AG09309 (cell line): Measurements from ENCODE around the gene CPLANE1.

Source experiments
- DNase-seq: peaks from one replicate; pipeline ENCODE4 v3.0.0-alpha.2; 2010; ENCODE audit warnings: low read depth
- H3K4me3 ChIP-seq: 2 replicates; pipeline ENCODE4 v1.5.1; 2011; ENCODE audit warnings: mild to moderate bottlenecking, low read depth, low read length, moderate library complexity; ENCODE audit not compliant: control insufficient read depth
- TF ChIP-seq, protein P1 (sequence below): IDR thresholded peaks from 2 replicates; pipeline ENCODE4 v1.5.1; 2011; ENCODE audit warnings: mild to moderate bottlenecking, low read depth, low read length, inconsistent platforms; ENCODE audit not compliant: insufficient read depth, control insufficient read depth; ENCODE audit errors: missing control alignments

Gene CPLANE1

DNA sequence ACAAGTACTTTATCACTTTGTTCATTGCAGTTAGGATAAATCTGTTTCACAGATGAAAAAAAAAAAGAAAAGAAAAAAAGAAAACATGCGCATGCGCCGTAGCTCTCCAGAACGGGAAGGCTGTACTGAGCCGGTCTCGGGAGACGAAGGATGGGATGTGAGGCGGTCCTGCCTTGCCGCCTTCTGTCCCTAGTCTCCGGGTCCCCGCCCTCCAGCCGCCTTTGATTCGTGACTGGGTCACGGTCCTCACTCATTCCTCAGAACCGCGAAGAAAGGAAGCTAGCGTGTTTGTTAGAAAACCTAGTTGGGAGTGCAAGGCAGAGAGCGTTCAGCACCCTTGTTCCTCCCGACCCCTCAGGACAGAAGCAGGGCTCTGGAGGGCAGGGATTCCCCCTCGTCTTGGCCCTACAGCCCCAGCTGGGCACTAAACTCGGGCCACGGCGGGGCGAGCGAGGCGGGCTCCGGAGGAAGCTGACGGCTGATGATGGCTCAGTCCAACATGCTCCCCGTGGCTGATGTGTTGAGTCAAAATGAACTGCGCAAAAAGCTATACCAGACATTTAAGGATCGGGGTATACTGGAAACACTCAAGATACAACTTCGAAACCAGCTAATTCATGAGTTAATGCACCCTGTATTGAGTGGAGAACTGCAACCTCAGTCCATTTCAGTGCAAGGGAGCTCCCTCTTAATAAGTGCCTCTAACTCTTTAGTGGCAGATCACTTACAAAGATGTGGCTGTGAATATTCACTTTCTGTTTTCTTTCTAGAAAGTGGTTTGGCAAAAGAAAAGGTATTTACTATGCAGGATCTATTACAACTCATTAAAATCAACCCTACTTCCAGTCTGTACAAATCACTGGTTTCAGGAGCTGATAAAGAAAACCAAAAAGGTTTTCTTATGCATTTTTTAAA is 40.0 kb downstream of the CPLANE1 start:
- DNase-seq, result no peak
- TF ChIP-seq, protein P1, sequence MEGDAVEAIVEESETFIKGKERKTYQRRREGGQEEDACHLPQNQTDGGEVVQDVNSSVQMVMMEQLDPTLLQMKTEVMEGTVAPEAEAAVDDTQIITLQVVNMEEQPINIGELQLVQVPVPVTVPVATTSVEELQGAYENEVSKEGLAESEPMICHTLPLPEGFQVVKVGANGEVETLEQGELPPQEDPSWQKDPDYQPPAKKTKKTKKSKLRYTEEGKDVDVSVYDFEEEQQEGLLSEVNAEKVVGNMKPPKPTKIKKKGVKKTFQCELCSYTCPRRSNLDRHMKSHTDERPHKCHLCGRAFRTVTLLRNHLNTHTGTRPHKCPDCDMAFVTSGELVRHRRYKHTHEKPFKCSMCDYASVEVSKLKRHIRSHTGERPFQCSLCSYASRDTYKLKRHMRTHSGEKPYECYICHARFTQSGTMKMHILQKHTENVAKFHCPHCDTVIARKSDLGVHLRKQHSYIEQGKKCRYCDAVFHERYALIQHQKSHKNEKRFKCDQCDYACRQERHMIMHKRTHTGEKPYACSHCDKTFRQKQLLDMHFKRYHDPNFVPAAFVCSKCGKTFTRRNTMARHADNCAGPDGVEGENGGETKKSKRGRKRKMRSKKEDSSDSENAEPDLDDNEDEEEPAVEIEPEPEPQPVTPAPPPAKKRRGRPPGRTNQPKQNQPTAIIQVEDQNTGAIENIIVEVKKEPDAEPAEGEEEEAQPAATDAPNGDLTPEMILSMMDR, result no peak
- H3K4me3 ChIP-seq, result peak overlapping the region; percentile 30

DNA sequence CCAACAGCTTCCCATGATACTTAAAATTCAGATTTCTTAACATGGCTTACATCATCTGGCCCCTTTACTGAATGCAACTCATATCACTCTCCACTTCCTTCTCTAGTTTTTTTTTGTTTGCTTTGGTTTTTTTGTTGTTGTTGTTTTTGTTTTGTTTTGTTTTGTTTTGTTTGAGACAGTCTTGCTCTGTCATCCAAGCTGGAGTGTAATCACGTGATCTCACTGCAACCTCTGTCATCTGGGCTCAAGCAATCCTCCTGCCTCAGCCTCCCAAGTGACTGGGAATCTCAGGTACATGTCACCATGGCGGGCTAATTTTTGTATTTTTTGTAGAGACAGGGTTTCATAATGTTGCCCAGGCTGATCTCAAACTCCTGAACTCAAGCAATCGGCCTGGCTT is 41.4 kb downstream of the CPLANE1 start:
- DNase-seq, result no peak
- TF ChIP-seq, protein P1, result no peak
- no peak overlapping the region for H3K4me3 ChIP-seq

DNA sequence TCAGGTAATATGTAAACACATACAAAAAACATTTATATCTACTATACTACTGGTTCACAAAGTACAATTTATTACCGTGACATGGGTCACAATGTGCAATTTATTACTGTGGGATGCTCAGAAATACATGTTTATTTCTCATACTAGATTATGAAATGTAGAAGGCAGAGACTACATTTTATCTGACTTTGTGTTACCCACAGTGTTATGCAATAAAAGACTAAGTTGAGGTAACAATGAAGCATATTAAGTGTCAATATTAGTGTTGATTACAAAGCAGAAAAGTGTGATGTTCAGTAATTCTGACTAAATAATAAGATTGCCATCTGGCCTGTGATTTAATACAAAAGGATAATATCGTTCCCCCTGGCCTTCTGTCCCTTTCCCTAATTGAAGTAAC is 42.4 kb downstream of the CPLANE1 start:
- H3K4me3 ChIP-seq, result no peak overlapping the region
- TF ChIP-seq, protein P1, result no peak
- no peak for DNase-seq

DNA sequence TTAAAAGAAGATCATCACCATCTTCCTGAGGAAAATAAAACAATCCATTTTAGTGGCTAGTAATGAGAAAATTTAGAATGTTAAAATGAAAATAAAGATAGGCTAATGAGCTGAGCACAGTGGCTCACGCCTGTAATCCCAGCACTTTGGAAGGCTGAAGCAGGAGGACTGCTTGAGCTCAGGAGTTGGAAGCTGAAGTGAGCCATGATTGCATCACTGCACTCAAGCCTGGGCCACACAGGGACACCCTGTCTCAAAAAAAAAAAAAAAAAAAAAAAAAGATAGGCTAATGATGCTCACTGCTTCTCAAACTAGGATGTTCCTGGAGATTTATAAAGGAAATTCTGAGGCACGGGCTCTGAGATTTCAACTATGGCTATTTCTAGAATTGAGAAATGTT is 50.3 kb downstream of the CPLANE1 start:
- no peak overlapping the region for H3K4me3 ChIP-seq
- DNase-seq, result no peak
- TF ChIP-seq, protein P1, result no peak

DNA sequence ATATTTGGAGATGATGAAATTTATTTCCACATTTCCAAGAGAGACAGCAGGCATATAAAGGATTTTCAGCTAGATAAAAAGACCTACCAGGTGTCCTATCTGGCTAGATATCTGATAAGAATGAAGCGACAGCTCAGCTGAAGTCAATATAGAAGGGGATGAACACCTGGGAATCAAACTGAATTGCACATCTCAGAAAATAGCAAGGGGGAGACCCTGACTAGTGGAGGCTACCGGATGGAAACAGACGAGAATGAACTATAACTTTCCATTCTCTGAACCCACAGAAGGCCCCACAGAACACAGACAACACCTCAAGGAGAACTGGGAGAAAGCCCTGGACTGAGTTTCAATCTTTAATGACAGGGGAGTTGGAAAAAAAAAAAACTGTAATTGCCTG is 51.1 kb downstream of the CPLANE1 start:
- TF ChIP-seq, protein P1, result no peak
- DNase-seq, result no peak
- no peak overlapping the region for H3K4me3 ChIP-seq

DNA sequence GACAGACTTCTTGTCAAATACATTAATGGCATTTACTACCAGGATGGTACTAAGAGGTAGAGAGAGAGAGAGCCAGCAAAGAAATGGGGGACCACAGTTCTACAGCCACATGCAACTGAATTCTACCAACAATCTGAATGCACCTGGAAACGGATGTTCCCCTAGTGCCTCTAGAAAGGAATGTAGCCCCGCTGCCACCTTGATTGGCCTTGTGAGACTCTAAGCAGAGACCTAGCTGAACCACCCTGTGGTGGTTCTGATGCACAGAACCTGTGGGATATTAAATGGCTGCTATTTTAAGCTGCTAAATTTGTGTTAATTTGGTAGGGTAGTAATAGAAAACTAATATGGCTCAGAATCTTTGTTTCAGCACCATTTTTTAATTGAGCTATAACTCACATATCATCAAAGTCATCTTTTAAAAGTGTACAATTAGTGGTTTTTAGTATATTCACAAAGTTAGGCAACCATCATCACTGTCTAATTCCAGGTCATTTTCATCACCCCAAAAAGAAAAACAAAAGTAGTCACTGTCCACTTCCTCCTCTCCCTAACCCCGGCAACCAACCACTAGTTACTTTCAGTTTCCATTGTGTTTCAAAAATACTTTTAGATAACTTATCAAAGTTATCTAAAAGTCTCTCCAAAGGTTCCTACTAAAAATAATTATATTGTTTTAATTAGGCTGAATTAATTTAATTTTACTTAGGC is 51.7 kb downstream of the CPLANE1 start:
- H3K4me3 ChIP-seq, result no peak overlapping the region
- TF ChIP-seq, protein P1, result no peak
- no peak for DNase-seq
